ENCODE data around the gene PSMD1.

GRCh38 chr2:231039821-231040364 is 16.8 kb upstream of the PSMD1 start:
- no peak for TF ChIP-seq CTCF (IDR thresholded peaks at IDR 0.05; ENCODE audit: low read depth, low read length)
- no peak for TF ChIP-seq POLR2A (IDR thresholded peaks at IDR 0.05; ENCODE audit: extremely low read depth, insufficient read length)
- no peak for TF ChIP-seq MYC (IDR thresholded peaks at IDR 0.05; ENCODE audit: low read depth, low read length)
- TF ChIP-seq, protein P1, sequence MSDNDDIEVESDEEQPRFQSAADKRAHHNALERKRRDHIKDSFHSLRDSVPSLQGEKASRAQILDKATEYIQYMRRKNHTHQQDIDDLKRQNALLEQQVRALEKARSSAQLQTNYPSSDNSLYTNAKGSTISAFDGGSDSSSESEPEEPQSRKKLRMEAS (IDR thresholded peaks at IDR 0.05; ENCODE audit: low read depth, low read length) = no peak

Measured in NB4 (cell line).